Measurements from ENCODE around the gene DEXI. TPM values are rescaled to one million over a fixed set of nuclear protein-coding genes. Genes with fewer than 3 reads are reported as not detected.

Gene DEXI
- total RNA-seq, 1 experiment from 2014 or later = 23.7 TPM

DNA sequence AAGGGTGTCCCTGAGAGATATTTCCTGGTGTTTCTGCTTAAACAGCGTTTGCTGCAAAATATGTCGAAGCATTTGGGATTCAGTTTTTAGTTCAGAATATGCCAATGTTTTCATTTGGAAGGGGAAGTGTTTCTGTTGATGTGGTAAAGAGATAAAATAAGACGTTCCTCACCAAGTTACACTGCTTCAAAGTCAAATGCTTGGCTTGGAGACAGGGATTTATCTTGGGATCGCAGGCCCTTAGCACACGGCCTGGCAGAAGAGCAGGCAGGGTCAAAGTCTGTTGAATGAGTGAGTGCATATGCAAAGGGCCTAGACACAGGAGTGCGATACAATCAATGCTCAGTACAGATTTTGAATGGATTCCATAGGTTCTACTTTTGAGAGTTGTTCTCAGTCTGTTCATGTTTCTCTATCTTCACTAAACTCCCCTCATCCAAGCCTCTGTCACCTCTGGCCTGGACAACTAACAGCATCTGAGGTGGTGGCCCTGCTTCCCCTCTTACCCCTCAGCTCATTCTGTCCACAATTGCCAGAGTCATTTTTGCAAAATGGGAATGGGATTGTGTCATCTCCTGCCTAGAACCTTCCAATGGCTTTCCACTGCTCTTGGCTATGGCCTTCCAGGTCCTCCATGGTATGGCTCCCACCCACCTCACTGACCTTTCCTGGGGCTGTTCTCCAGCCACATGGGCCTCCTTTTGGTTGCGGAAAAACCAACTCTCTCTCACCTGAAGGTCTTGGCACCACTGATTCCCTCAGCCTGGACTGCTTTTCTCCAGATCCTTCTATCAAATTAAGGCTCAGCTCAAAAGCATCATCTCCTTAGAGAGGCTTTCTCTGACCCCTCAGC, 3.2 kb downstream of the DEXI start:
- no peaks in the 10 kb centered on the region for H3K9me3 ChIP-seq
- ChIA-PET POLR2A (no interaction called here), CTCF (no interaction called here)
- peaks cover 25% of the 10 kb centered on the region for H3K4me1 Mint-ChIP-seq (ENCODE audit: low read depth, unreplicated experiment)
- intact Hi-C loops (cut with micrococcal nuclease; ENCODE audit: unreplicated experiment) = no loop called here
- DNase-seq = no peak
- no peaks in the 10 kb centered on the region for H3K36me3 Mint-ChIP-seq (ENCODE audit: insufficient read depth, unreplicated experiment)
- H3K27me3 Mint-ChIP-seq (ENCODE audit: insufficient read depth, unreplicated experiment) = no peaks in the 10 kb centered on the region
- no peaks in the 10 kb centered on the region for H3K27me3 ChIP-seq (replicated peaks; ENCODE audit: control insufficient read depth, insufficient read depth, low read length)
- TF ChIP-seq, protein P1, sequence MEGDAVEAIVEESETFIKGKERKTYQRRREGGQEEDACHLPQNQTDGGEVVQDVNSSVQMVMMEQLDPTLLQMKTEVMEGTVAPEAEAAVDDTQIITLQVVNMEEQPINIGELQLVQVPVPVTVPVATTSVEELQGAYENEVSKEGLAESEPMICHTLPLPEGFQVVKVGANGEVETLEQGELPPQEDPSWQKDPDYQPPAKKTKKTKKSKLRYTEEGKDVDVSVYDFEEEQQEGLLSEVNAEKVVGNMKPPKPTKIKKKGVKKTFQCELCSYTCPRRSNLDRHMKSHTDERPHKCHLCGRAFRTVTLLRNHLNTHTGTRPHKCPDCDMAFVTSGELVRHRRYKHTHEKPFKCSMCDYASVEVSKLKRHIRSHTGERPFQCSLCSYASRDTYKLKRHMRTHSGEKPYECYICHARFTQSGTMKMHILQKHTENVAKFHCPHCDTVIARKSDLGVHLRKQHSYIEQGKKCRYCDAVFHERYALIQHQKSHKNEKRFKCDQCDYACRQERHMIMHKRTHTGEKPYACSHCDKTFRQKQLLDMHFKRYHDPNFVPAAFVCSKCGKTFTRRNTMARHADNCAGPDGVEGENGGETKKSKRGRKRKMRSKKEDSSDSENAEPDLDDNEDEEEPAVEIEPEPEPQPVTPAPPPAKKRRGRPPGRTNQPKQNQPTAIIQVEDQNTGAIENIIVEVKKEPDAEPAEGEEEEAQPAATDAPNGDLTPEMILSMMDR (IDR thresholded peaks at IDR 0.05; ENCODE audit: insufficient read depth in 1 of 2, low read depth in 1 of 2, low read length in 1 of 2, severe bottlenecking in 1 of 2, unreplicated experiment in 1 of 2) = no peak
- no peak overlapping the region for H3K27ac Mint-ChIP-seq (ENCODE audit: unreplicated experiment)
- peaks cover 17% of the 10 kb centered on the region; the same call in 1 of the 2 replicates for H3K4me1 ChIP-seq
- H3K36me3 ChIP-seq (ENCODE audit: control insufficient read depth, insufficient read depth, low read length) = peaks cover 3% of the 10 kb centered on the region
- no peaks in the 10 kb centered on the region for H3K9me3 Mint-ChIP-seq (ENCODE audit: unreplicated experiment)
- H3K4me3 ChIP-seq (ENCODE audit: low read depth, low read length) = no peak overlapping the region
- no peak overlapping the region for H3K4me3 Mint-ChIP-seq (ENCODE audit: unreplicated experiment)
- BruUV-seq (replicated peaks) = no TSS peak

DNA sequence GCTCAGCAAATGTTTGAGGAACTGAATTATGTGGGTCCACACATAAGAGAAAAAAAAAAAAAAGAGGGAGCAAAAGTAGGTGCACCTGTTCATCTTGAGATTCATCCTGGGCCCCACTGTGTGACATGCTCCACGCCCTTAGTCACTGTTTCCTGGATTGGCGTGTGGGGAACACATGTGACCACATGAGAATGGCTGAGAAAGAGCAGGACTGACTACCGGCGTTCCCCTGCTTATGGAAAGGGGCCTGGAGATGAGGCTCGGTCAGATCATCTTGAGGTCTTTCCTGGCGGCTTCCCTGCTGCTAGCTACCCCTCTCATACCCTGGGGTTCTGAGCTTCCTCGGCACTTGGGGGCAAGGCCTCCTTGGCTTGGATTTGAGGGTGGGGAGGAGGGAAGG, 3.9 kb downstream of the DEXI start:
- Mint-ChIP-seq H3K4me1 (ENCODE audit: low read depth, unreplicated experiment) (peaks cover 22% of the 10 kb centered on the region), H3K4me3 (ENCODE audit: unreplicated experiment) (no peak overlapping the region), H3K27ac (ENCODE audit: unreplicated experiment) (no peak overlapping the region), H3K9me3 (ENCODE audit: unreplicated experiment) (no peaks in the 10 kb centered on the region), H3K36me3 (ENCODE audit: insufficient read depth, unreplicated experiment) (peaks cover 6% of the 10 kb centered on the region), H3K27me3 (ENCODE audit: insufficient read depth, unreplicated experiment) (no peaks in the 10 kb centered on the region)
- BruUV-seq (replicated peaks) = no TSS peak
- Histone ChIP-seq H3K27me3 (replicated peaks; ENCODE audit: control insufficient read depth, insufficient read depth, low read length) (no peaks in the 10 kb centered on the region), H3K4me1 (peaks cover 22% of the 10 kb centered on the region; the same call in 1 of the 2 replicates), H3K36me3 (ENCODE audit: control insufficient read depth, insufficient read depth, low read length) (peaks cover 3% of the 10 kb centered on the region), H3K9me3 (no peaks in the 10 kb centered on the region), H3K4me3 (ENCODE audit: low read depth, low read length) (no peak overlapping the region)
- TF ChIP-seq, protein P1 (IDR thresholded peaks at IDR 0.05; ENCODE audit: insufficient read depth in 1 of 2, low read depth in 1 of 2, low read length in 1 of 2, severe bottlenecking in 1 of 2, unreplicated experiment in 1 of 2) = no peak
- intact Hi-C loops (cut with micrococcal nuclease; ENCODE audit: unreplicated experiment) = no loop called here
- no peak for DNase-seq
- ChIA-PET CTCF (no interaction called here), POLR2A (no interaction called here)

DNA sequence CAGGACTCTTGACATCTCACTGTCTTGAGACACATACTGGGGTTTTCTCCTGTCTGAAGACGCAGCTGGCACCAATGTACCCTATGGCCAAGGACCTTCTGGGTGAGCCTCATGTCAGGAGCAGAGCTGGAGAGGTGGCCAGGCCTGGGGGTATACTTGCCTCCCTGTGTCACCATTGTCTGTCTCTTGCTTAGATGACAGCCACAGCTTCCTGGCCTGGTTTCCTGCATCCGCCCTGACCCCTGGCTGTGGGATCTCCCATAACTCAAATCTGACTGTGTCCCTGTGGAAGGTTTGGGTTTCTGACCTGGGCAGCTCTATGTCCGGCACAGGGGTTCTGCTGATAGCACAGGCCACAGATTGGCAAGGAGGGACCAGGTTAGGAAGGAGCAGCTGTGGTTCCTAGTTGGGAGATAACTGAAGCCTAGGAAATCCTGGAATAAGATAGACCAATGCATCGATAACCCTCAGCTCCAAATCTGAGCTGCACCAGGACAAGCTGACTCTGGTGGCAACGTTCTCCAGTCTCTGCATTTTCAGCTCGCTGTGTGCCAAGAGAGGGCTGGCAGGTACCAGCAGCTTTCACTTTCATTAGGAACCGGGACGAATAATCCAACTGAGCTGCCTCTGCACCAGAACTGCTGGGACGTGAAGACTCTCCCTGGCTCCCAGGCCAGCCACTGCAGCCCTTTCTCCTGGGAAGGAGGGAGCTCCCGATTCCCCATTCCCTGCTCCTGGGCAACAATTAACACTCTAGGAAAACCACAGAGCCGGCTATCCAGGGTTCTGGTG, 5.0 kb downstream of the DEXI start:
- H3K4me1 ChIP-seq = peaks cover 23% of the 10 kb centered on the region; the same call in 1 of the 2 replicates
- H3K27me3 ChIP-seq (replicated peaks; ENCODE audit: control insufficient read depth, insufficient read depth, low read length) = no peaks in the 10 kb centered on the region
- H3K36me3 Mint-ChIP-seq (ENCODE audit: insufficient read depth, unreplicated experiment) = peaks cover 6% of the 10 kb centered on the region
- ChIA-PET POLR2A (no interaction called here), CTCF (interaction anchor here (1.0 kb wide), 1 partner anchor 19 kb away, joined by 3 read pairs; no protein-coding TSS in a partner anchor)
- peaks cover 18% of the 10 kb centered on the region for H3K4me1 Mint-ChIP-seq (ENCODE audit: low read depth, unreplicated experiment)
- no peaks in the 10 kb centered on the region for H3K27me3 Mint-ChIP-seq (ENCODE audit: insufficient read depth, unreplicated experiment)
- no peak overlapping the region for H3K4me3 Mint-ChIP-seq (ENCODE audit: unreplicated experiment)
- BruUV-seq (replicated peaks) = no TSS peak
- no peak overlapping the region for H3K27ac Mint-ChIP-seq (ENCODE audit: unreplicated experiment)
- H3K4me3 ChIP-seq (ENCODE audit: low read depth, low read length) = no peak overlapping the region
- intact Hi-C loops (cut with micrococcal nuclease; ENCODE audit: unreplicated experiment) = no loop called here
- no peaks in the 10 kb centered on the region for H3K9me3 Mint-ChIP-seq (ENCODE audit: unreplicated experiment)
- no peaks in the 10 kb centered on the region for H3K9me3 ChIP-seq
- H3K36me3 ChIP-seq (ENCODE audit: control insufficient read depth, insufficient read depth, low read length) = peaks cover 3% of the 10 kb centered on the region
- TF ChIP-seq, protein P1 (IDR thresholded peaks at IDR 0.05; ENCODE audit: insufficient read depth in 1 of 2, low read depth in 1 of 2, low read length in 1 of 2, severe bottlenecking in 1 of 2, unreplicated experiment in 1 of 2) = no peak
- DNase-seq = no peak

All from Caco-2 (cell line).